PFSK-1 (cell line): Measurements from ENCODE around the gene FNDC5.

Source experiments
- POLR2AphosphoS5 ChIP-seq: IDR thresholded peaks from 2 replicates; pipeline ENCODE4 v1.6.1; 2012; ENCODE audit warnings: low read depth, mild to moderate bottlenecking, control low read depth, low read length, moderate library complexity
- SIN3A ChIP-seq: IDR thresholded peaks from 2 replicates; pipeline ENCODE4 v1.6.1; 2012; ENCODE audit warnings: mild to moderate bottlenecking, low read length, moderate library complexity, borderline replicate concordance; ENCODE audit not compliant: insufficient read depth

GRCh38 chr1:32900371-32900955, 29.8 kb upstream of the FNDC5 start:
- no peak for TF ChIP-seq POLR2AphosphoS5
- no peak for TF ChIP-seq SIN3A
